ENCODE results near the gene ANO1.

Gene ANO1

GRCh38 chr11:70073871-70074371 is 4.2 kb upstream of the ANO1 start:
- peaks cover 50% of the 10 kb centered on the region for H3K27me3 ChIP-seq (ENCODE audit: low read depth, low read length)
- H3K4me3 ChIP-seq (ENCODE audit: low read length) = no peak overlapping the region
- H3K9me3 ChIP-seq (ENCODE audit: insufficient read depth, low read length) = no peaks in the 10 kb centered on the region

GRCh38 chr11:70074746-70075145 is 3.4 kb upstream of the ANO1 start:
- TF ChIP-seq EZH2phosphoT487 (IDR thresholded peaks at IDR 0.05; ENCODE audit: low read depth) (no peak), CTCF (IDR thresholded peaks at IDR 0.05; ENCODE audit: low read depth, low read length) (no peak)
- H3K4me1 ChIP-seq (ENCODE audit: low read length) = no peaks in the 10 kb centered on the region
- H3K9me3 ChIP-seq (ENCODE audit: insufficient read depth, low read length) = no peaks in the 10 kb centered on the region
- no peak overlapping the region for H3K9ac ChIP-seq (ENCODE audit: low read length)
- H3K4me3 ChIP-seq (ENCODE audit: low read length) = no peak overlapping the region
- no peak overlapping the region for H3K4me2 ChIP-seq (ENCODE audit: low read length)
- H3K79me2 ChIP-seq (ENCODE audit: low read length) = no peaks in the 10 kb centered on the region
- no peak overlapping the region for H3K27ac ChIP-seq (ENCODE audit: low read length)
- no peaks in the 10 kb centered on the region; the same call in 1 of the 2 replicates for H4K20me1 ChIP-seq (ENCODE audit: insufficient read depth, low read length)
- H3K36me3 ChIP-seq (replicated peaks; ENCODE audit: low read depth, low read length) = no peaks in the 10 kb centered on the region
- peaks cover 42% of the 10 kb centered on the region for H3K27me3 ChIP-seq (ENCODE audit: low read depth, low read length)
- H2AFZ ChIP-seq (ENCODE audit: low read depth, low read length) = no peak overlapping the region

More at GRCh38 chr11:70073871-70074371, 4.2 kb upstream of the ANO1 start:
- Histone ChIP-seq H3K79me2 (ENCODE audit: low read length) (no peaks in the 10 kb centered on the region), H3K36me3 (replicated peaks; ENCODE audit: low read depth, low read length) (no peaks in the 10 kb centered on the region), H3K9ac (ENCODE audit: low read length) (no peak overlapping the region), H3K27ac (ENCODE audit: low read length) (no peak overlapping the region), H4K20me1 (ENCODE audit: insufficient read depth, low read length) (no peaks in the 10 kb centered on the region; the same call in 1 of the 2 replicates), H3K4me2 (ENCODE audit: low read length) (no peak overlapping the region), H2AFZ (ENCODE audit: low read depth, low read length) (no peak overlapping the region), H3K4me1 (ENCODE audit: low read length) (no peaks in the 10 kb centered on the region)
- TF ChIP-seq CTCF (IDR thresholded peaks at IDR 0.05; ENCODE audit: low read depth, low read length) = no peak
- TF ChIP-seq EZH2phosphoT487 (IDR thresholded peaks at IDR 0.05; ENCODE audit: low read depth) = no peak

- Histone ChIP-seq H2AFZ (ENCODE audit: low read depth, low read length) (no peak overlapping the region), H3K4me3 (ENCODE audit: low read length) (no peak overlapping the region), H3K9me3 (ENCODE audit: insufficient read depth, low read length) (no peaks in the 10 kb centered on the region), H3K4me1 (ENCODE audit: low read length) (no peaks in the 10 kb centered on the region), H3K9ac (ENCODE audit: low read length) (no peak overlapping the region), H3K27ac (ENCODE audit: low read length) (no peak overlapping the region), H3K27me3 (ENCODE audit: low read depth, low read length) (peaks cover 31% of the 10 kb centered on the region), H3K36me3 (replicated peaks; ENCODE audit: low read depth, low read length) (no peaks in the 10 kb centered on the region), H3K4me2 (ENCODE audit: low read length) (no peak overlapping the region), H4K20me1 (ENCODE audit: insufficient read depth, low read length) (no peaks in the 10 kb centered on the region; the same call in 1 of the 2 replicates), H3K79me2 (ENCODE audit: low read length) (no peaks in the 10 kb centered on the region)
- TF ChIP-seq EZH2phosphoT487 (IDR thresholded peaks at IDR 0.05; ENCODE audit: low read depth) (no peak), CTCF (IDR thresholded peaks at IDR 0.05; ENCODE audit: low read depth, low read length) (no peak)
Observed at GRCh38 chr11:70075836-70076235, 2.3 kb upstream of the ANO1 start.

GRCh38 chr11:70076461-70076931 is 1.6 kb upstream of the ANO1 start:
- no peaks in the 10 kb centered on the region for H3K9me3 ChIP-seq (ENCODE audit: insufficient read depth, low read length)
- no peak overlapping the region for H3K27ac ChIP-seq (ENCODE audit: low read length)
- H3K79me2 ChIP-seq (ENCODE audit: low read length) = no peaks in the 10 kb centered on the region
- H3K4me3 ChIP-seq (ENCODE audit: low read length) = no peak overlapping the region
- no peak overlapping the region for H3K9ac ChIP-seq (ENCODE audit: low read length)
- no peak for TF ChIP-seq EZH2phosphoT487 (IDR thresholded peaks at IDR 0.05; ENCODE audit: low read depth)
- TF ChIP-seq CTCF (IDR thresholded peaks at IDR 0.05; ENCODE audit: low read depth, low read length) = no peak
- no peaks in the 10 kb centered on the region for H3K4me1 ChIP-seq (ENCODE audit: low read length)
- no peak overlapping the region for H3K4me2 ChIP-seq (ENCODE audit: low read length)
- no peaks in the 10 kb centered on the region; the same call in 1 of the 2 replicates for H4K20me1 ChIP-seq (ENCODE audit: insufficient read depth, low read length)
- H3K27me3 ChIP-seq (ENCODE audit: low read depth, low read length) = peaks cover 33% of the 10 kb centered on the region
- no peaks in the 10 kb centered on the region for H3K36me3 ChIP-seq (replicated peaks; ENCODE audit: low read depth, low read length)
- no peak overlapping the region for H2AFZ ChIP-seq (ENCODE audit: low read depth, low read length)

Data from OCI-LY3 (cell line).